NAMALWA (cell line): Measurements from ENCODE around the gene APOL4.
"Not testable (repeated sequence)": the region's sequence is repeated elsewhere in the genome, so short reads cannot be mapped to it uniquely, and the experiment has no call there.

Experiments
- DNase-seq: peaks from one replicate; pipeline ENCODE4 v3.0.0-alpha.2; 2015; ENCODE audit warnings: low spot score

Gene APOL4

GRCh38 chr22:36153501-36154422, 47.8 kb downstream of the APOL4 start:
- DNase-seq, result no peak

GRCh38 chr22:36152821-36153220, 48.8 kb downstream of the APOL4 start:
- DNase-seq, result not testable (repeated sequence)

GRCh38 chr22:36152088-36152487, 49.5 kb downstream of the APOL4 start:
- no peak for DNase-seq

- no peak for DNase-seq
Observed at GRCh38 chr22:36151006-36151595, 50.5 kb downstream of the APOL4 start.

GRCh38 chr22:36149441-36149840, 52.2 kb downstream of the APOL4 start:
- DNase-seq, result no peak

- no peak for DNase-seq
Observed at GRCh38 chr22:36148411-36148810, 53.2 kb downstream of the APOL4 start.

GRCh38 chr22:36147196-36147791, 54.3 kb downstream of the APOL4 start:
- DNase-seq, result no peak

- DNase-seq, result no peak
Observed at GRCh38 chr22:36145881-36146280, 55.7 kb downstream of the APOL4 start.

GRCh38 chr22:36144886-36145541, 56.6 kb downstream of the APOL4 start:
- DNase-seq, result peak; percentile 53

GRCh38 chr22:36143956-36144355, 57.7 kb downstream of the APOL4 start:
- no peak for DNase-seq

- DNase-seq, result no peak
Observed at GRCh38 chr22:36143066-36143815, 58.4 kb downstream of the APOL4 start.

- no peak for DNase-seq
Observed at GRCh38 chr22:36141481-36141880, 60.1 kb downstream of the APOL4 start.
